ENCODE measurements around the gene PPM1F.
"Not testable (repeated sequence)": the region's sequence is repeated elsewhere in the genome, so short reads cannot be mapped to it uniquely, and the experiment has no call there.

Gene PPM1F

DNA sequence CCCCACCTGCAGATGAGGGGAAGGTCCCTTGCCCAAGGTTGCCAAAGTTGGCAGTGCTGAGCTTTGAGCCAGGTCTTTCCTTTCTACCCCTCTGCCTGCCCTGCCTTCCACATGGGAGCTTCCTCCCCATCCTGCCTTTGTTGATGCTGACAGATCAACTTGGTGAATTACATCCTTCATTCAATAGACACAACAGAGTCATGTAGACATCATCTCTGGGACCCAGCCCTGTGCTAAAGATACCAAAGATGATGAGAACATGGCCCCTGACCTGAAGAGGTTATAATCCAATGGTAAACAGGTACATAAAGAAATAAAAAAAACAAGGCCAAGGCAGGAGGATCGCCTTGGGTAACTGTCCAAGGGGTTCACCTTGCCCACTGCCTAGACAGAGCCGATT is 42.8 kb downstream of the PPM1F start:
- no peak for TF ChIP-seq CTCF (IDR thresholded peaks at IDR 0.05; ENCODE audit: insufficient read depth, low read depth, low read length, missing control alignments)
- DNase-seq (ENCODE audit: low read depth) = no peak
- H3K4me3 ChIP-seq (ENCODE audit: low read length) = no peak overlapping the region

- no peak for TF ChIP-seq CTCF (IDR thresholded peaks at IDR 0.05; ENCODE audit: insufficient read depth, low read depth, low read length, missing control alignments)
- H3K4me3 ChIP-seq (ENCODE audit: low read length) = no peak overlapping the region
- DNase-seq (ENCODE audit: low read depth) = no peak
Measured at GRCh38 chr22:21907638-21908522, 44.8 kb downstream of the PPM1F start.

GRCh38 chr22:21905234-21905633 is 47.4 kb downstream of the PPM1F start:
- not testable (repeated sequence) for DNase-seq (ENCODE audit: low read depth); H3K4me3 ChIP-seq (ENCODE audit: low read length)

DNA sequence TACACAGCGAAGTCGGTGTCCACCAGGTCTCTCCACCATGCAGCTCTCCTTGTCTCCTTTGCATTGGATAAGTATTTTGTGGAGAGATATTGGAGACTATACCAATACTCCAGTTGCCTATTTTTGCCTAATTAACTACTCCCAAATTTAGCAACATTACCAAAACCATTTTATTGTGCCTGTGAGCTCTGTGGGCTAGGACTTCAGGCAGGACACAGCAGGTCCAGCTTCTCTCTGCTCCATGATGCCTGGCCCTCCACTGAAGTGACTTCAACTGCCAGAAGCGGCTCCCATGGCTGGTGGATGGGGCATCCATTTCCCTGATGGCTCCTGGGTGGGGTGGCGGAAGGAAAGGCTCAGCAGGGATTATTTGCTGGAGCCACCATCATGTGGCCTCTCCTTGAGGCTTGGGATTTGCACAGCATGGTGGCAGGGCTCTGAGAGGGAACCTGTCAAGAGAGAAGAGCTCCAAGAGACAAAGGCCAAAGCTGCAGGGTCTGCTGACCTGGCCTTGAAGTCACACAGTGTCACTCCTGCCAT is 48.3 kb downstream of the PPM1F start:
- TF ChIP-seq CTCF (IDR thresholded peaks at IDR 0.05; ENCODE audit: insufficient read depth, low read depth, low read length, missing control alignments) = no peak
- no peak for DNase-seq (ENCODE audit: low read depth)
- no peak overlapping the region for H3K4me3 ChIP-seq (ENCODE audit: low read length)

DNA sequence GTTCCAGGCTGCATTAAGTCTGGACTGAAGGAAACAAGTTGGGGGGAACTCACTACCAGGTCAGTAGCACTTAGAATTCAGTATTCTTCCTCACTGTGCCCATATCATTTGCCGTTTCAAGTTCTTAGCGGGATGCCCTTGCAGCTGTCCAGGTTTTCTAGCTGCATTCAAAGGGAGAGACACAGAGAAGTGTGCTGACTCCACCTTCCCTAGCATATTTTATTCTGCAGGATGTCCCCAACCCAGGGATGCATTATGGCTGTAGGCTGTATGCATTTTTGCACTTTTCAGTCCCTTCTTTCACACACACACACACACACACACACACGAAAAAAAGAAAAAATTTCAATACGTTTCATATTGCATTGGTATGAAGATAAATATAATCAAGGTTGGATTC is 49.4 kb downstream of the PPM1F start:
- no peak overlapping the region for H3K4me3 ChIP-seq (ENCODE audit: low read length)
- no peak for DNase-seq (ENCODE audit: low read depth)
- TF ChIP-seq CTCF (IDR thresholded peaks at IDR 0.05; ENCODE audit: insufficient read depth, low read depth, low read length, missing control alignments) = no peak

GRCh38 chr22:21902296-21903087 is 50.2 kb downstream of the PPM1F start:
- DNase-seq (ENCODE audit: low read depth) = no peak

More at GRCh38 chr22:21902296-21903087, 50.2 kb downstream of the PPM1F start:
- no peak overlapping the region for H3K4me3 ChIP-seq (ENCODE audit: low read length)
- no peak for TF ChIP-seq CTCF (IDR thresholded peaks at IDR 0.05; ENCODE audit: insufficient read depth, low read depth, low read length, missing control alignments)

All from epithelial cell of esophagus (primary cell).